T-helper 17 cell (primary cell): ENCODE results near the gene ZNF415. TPM values are rescaled to one million over a fixed set of nuclear protein-coding genes. Genes with fewer than 3 reads are reported as not detected.
"Not testable (repeated sequence)": the region's sequence is repeated elsewhere in the genome, so short reads cannot be mapped to it uniquely, and the experiment has no call there.

Experiments used
- ATAC-seq: fragments of 150-1000 bp; cut with Tn5 transposase; 2 replicates; pipeline ENCODE4 v1.10.0; 2021; ENCODE audit warnings: mild to moderate bottlenecking, moderate library complexity
- DNase-seq, 3 donors: peaks; one replicate each; pipeline versions ENCODE4 v3.0.0 to v3.0.0-alpha.2; 2020 to 2021
- H3K9me3 ChIP-seq: one replicate; pipeline ENCODE4 v1.7.0; 2013; ENCODE audit warnings: low read length, mild to moderate bottlenecking; ENCODE audit not compliant: control insufficient read depth, poor library complexity, severe bottlenecking
- H3K27ac Mint-ChIP-seq: one replicate; pipeline ENCODE4 v1.8.0; 2022; ENCODE audit warnings: mild to moderate bottlenecking, moderate library complexity, mixed read lengths
- H3K27me3 Mint-ChIP-seq: one replicate; pipeline ENCODE4 v1.8.0; 2022; ENCODE audit warnings: mixed read lengths
- H3K36me3 Mint-ChIP-seq: one replicate; pipeline ENCODE4 v1.8.0; 2022; ENCODE audit warnings: low read depth, mixed read lengths
- H3K4me1 Mint-ChIP-seq: one replicate; pipeline ENCODE4 v1.8.0; 2022; ENCODE audit warnings: mild to moderate bottlenecking, mixed read lengths
- H3K4me3 Mint-ChIP-seq: one replicate; pipeline ENCODE4 v1.8.0; 2022; ENCODE audit warnings: mild to moderate bottlenecking, moderate library complexity, mixed read lengths
- total RNA-seq, 4 donors: library from RNA in 2 of 4; stranded (reverse) in 2 of 4; gene quantifications; one replicate each; pipeline ENCODE4 v1.2.3 and lab custom pipeline; 2022 to 2026

Gene ZNF415
- total RNA-seq, 2 donors from 2014 or later, result 0.62 TPM; not detected in 1

DNA sequence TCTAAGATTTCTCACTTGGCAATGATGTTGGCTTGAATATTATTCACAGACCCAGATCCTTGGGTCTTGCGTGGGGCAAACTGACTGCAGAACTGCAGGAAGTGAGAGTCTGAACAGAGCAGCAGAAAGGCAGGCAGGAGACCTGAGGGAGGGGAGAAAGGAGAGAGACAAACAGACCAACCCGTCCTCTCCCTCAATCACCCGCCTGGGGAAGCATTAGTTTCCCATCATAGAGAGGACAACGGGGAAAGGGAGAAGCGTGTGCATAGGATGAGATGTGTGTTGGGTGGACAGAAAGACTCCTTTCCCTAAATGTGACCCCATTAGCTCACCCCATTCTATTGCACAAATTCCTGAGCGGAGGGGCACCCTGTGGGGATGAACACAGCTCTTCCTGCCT is 36.1 kb downstream of the ZNF415 start:
- H3K27ac Mint-ChIP-seq, H3K9me3 ChIP-seq, DNase-seq, ATAC-seq, H3K36me3 Mint-ChIP-seq, H3K27me3 Mint-ChIP-seq: not testable (repeated sequence)
- Mint-ChIP-seq H3K4me1 (peaks cover 19% of the 10 kb centered on the region), H3K4me3 (peak overlapping the region; percentile 67)

DNA sequence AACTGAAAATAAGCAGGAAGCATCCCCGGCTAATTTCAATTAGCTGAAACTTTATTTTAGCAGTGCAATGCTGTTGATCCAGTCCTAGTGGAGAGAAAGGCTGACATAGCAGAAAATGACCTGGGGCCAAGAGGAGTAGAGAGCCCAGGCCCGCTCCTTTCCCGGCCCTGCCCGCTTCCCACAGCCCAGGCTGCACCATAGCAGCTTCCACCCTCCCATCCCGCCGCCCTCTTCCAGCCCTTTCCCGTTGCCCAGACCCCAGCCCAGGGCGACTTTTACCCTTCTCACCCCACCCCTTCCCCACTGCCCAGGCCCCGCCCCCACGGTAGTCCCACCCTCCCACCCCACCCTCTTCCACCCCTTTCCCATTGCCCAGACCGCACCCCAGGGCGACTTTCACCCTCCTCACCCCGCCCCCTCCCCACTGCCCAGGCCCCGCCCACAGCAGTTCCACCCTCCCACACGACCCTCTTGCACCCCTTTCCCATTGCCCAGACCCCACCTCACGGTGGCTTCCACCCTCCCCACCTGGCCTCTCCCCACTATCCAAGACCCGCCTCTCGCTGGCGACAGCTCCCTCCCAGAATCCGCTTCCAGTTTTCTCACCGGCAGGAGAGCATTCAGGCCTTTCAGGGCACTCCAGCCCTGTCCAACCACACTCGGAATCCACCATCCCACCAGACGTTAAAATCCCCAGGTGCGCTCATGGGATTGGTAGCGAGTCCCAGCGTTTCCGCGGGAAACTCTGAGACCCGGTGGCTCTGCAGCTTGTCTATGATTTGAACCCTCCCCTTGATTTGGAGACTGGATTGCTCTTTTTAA is 37.7 kb downstream of the ZNF415 start:
- ATAC-seq (no peak), DNase-seq (no peak)
- H3K27me3 Mint-ChIP-seq, result no peaks in the 10 kb centered on the region
- H3K4me3 Mint-ChIP-seq, result no peak overlapping the region
- H3K4me1 Mint-ChIP-seq, result peaks cover 22% of the 10 kb centered on the region
- H3K9me3 ChIP-seq, result no peaks in the 10 kb centered on the region
- no peak overlapping the region for H3K27ac Mint-ChIP-seq
- H3K36me3 Mint-ChIP-seq, result peaks cover 13% of the 10 kb centered on the region

GRCh38 chr19:53092723-53093122 is 40.0 kb downstream of the ZNF415 start:
- no peaks in the 10 kb centered on the region for H3K27me3 Mint-ChIP-seq
- no peaks in the 10 kb centered on the region for H3K9me3 ChIP-seq
- ATAC-seq (no peak), DNase-seq (no peak)
- H3K4me3 Mint-ChIP-seq, result no peak overlapping the region
- H3K4me1 Mint-ChIP-seq, result peaks cover 11% of the 10 kb centered on the region
- H3K36me3 Mint-ChIP-seq, result peaks cover 12% of the 10 kb centered on the region
- H3K27ac Mint-ChIP-seq, result no peak overlapping the region

DNA sequence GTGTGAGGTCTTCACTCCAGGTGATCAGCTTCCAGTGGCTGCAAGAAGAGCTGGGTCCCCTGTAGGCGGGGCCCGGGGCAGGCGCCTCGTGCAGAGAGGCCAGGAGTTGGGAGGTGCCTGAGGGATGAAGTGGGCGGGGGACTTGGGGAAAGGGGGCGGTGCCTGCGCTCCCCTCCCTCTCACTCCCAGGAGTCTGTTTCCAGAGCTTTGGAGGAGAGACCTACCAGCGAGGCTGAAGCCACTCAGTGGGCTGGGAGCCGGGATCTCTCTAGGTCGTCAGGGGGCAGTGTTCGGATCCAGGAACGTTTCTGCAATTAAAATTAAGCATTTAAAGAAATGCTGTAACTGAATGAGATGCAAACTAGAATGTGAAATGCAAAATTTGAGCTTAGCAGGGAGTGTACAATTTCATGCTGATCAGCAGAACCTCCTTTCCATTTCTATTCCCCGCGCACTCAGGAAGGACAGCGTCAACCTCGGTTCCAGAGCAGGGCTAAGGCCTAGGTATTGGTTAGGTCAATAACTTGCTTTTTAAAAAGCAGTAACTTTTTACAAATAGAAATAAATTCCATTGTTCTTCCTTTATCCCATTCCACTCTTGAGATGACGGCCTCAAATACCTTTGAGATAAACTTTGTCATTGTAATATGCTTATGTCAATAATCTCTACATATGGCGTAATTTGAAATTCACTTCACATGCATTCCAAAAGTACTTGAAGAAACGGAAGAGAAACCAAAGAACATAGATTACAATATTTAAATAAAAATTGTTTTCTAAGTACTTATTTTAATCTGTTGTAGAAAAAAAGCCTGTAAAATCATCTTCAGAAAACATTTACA is 41.1 kb downstream of the ZNF415 start:
- DNase-seq, result no peak
- no peak for ATAC-seq
- H3K9me3 ChIP-seq, result no peaks in the 10 kb centered on the region
- Mint-ChIP-seq H3K27me3 (no peaks in the 10 kb centered on the region), H3K4me3 (no peak overlapping the region), H3K36me3 (peaks cover 14% of the 10 kb centered on the region), H3K27ac (no peak overlapping the region), H3K4me1 (peaks cover 8% of the 10 kb centered on the region)

GRCh38 chr19:53088091-53088490 is 44.6 kb downstream of the ZNF415 start:
- H3K27ac Mint-ChIP-seq, result no peak overlapping the region
- no peaks in the 10 kb centered on the region for H3K9me3 ChIP-seq
- H3K36me3 Mint-ChIP-seq, result peaks cover 23% of the 10 kb centered on the region
- H3K4me1 Mint-ChIP-seq, result peaks cover 8% of the 10 kb centered on the region
- H3K27me3 Mint-ChIP-seq, result no peaks in the 10 kb centered on the region
- H3K4me3 Mint-ChIP-seq, result no peak overlapping the region
- ATAC-seq, result no peak
- DNase-seq, result no peak

DNA sequence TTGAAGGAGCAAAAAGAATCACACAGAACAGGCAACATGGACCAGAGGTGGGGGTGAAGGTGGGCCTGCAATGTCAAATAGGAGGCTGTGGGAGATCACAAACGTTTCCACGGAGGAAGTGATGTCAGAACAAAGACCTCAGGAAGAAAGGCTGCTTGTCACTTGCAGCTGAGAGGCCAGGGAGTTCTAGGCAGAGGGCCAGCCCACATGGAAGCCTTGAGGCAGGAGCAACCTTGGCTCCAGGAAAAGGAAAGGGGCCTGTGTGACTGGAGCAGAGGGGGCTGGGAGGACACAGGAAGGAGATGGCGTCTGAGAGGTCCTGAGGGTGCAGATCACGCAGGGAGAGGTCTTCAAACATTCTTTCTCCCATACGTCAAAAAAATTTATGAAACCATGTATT is 45.8 kb downstream of the ZNF415 start:
- ATAC-seq (no peak), DNase-seq (no peak)
- H3K27ac Mint-ChIP-seq, result peak overlapping the region; percentile 6
- H3K27me3 Mint-ChIP-seq, result no peaks in the 10 kb centered on the region
- H3K4me3 Mint-ChIP-seq, result no peak overlapping the region
- peaks cover 3% of the 10 kb centered on the region for H3K9me3 ChIP-seq
- H3K4me1 Mint-ChIP-seq, result peaks cover 8% of the 10 kb centered on the region
- peaks cover 23% of the 10 kb centered on the region for H3K36me3 Mint-ChIP-seq

- Mint-ChIP-seq H3K4me3 (no peak overlapping the region), H3K36me3 (peaks cover 25% of the 10 kb centered on the region), H3K4me1 (peaks cover 8% of the 10 kb centered on the region), H3K27me3 (no peaks in the 10 kb centered on the region), H3K27ac (no peak overlapping the region)
- H3K9me3 ChIP-seq, result peaks cover 9% of the 10 kb centered on the region
- ATAC-seq (no peak), DNase-seq (no peak)
Observed at GRCh38 chr19:53085496-53085895, 47.2 kb downstream of the ZNF415 start.

DNA sequence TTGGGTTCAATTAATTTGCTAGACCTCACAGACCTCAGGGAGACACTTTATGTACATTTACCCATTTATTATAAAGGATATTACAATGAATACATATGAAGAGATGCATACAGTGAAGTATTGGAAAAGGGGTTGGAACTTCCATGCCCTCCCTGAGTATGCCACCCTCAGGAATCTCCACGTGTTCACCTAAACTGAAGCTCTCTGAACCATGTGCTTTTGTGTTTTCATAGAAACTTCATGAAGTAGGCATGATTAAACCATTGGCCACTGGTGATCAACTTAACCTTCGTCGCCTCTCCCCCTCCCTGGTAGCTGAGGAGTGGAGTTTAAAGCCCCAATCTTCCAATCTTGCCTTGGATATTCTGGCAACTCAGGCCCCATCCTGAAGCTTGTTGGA is 49.8 kb downstream of the ZNF415 start:
- Mint-ChIP-seq H3K27ac (no peak overlapping the region), H3K36me3 (peaks cover 24% of the 10 kb centered on the region), H3K27me3 (no peaks in the 10 kb centered on the region), H3K4me3 (no peak overlapping the region), H3K4me1 (no peaks in the 10 kb centered on the region)
- ATAC-seq (no peak), DNase-seq (no peak)
- H3K9me3 ChIP-seq, result peaks cover 17% of the 10 kb centered on the region

- no peak for ATAC-seq
Observed at GRCh38 chr19:53079313-53079924, 53.3 kb downstream of the ZNF415 start.

DNA sequence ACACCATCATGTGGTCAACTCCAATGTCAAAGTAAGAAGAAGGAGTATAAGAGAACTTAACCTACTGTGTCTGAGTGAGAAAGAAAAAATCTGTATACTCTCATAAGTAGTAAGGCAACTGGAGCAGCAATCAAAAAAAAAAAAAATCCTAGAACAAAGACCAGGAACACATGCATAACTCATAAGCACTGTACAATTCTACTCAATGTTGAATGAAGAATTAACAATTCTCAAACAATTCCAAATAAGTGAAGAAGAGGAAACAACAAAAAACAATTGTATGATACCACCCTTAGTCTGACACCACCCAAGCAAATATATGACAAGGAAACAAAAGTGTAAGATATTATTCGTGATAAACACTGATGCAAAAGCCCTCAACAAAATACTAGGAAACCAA is 54.0 kb downstream of the ZNF415 start:
- Mint-ChIP-seq H3K27ac (no peak overlapping the region), H3K36me3 (peaks cover 13% of the 10 kb centered on the region), H3K27me3 (no peaks in the 10 kb centered on the region), H3K4me1 (no peaks in the 10 kb centered on the region), H3K4me3 (no peak overlapping the region)
- DNase-seq (no peak), ATAC-seq (no peak)
- peaks cover 44% of the 10 kb centered on the region for H3K9me3 ChIP-seq

More at GRCh38 chr19:53079313-53079924, 53.3 kb downstream of the ZNF415 start:
- Mint-ChIP-seq H3K4me3 (no peak overlapping the region), H3K27me3 (no peaks in the 10 kb centered on the region), H3K27ac (no peak overlapping the region), H3K4me1 (no peaks in the 10 kb centered on the region), H3K36me3 (peaks cover 11% of the 10 kb centered on the region)
- DNase-seq, result no peak
- peaks cover 38% of the 10 kb centered on the region for H3K9me3 ChIP-seq

DNA sequence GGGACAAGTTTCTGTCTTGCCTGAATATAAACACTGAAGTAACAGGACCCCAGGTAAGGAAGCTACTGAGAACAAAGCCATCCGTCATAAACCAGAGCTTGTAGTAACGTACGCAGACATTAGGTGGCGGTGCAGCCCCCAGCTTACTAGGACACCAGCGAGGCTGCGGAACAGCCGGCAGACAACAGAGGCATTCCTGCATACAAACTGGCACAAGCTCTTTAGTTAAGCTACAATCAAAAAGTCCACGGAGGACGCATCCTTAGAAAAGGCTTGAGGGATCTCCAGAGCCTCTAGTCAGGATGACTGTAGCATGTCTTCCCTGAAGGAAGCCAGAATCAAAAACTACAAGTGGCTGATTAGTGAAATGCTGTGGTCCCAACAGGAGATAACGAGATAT is 55.7 kb downstream of the ZNF415 start:
- Mint-ChIP-seq H3K27ac (no peak overlapping the region), H3K4me3 (no peak overlapping the region), H3K27me3 (no peaks in the 10 kb centered on the region), H3K4me1 (no peaks in the 10 kb centered on the region), H3K36me3 (peaks cover 18% of the 10 kb centered on the region)
- H3K9me3 ChIP-seq, result peaks cover 54% of the 10 kb centered on the region
- DNase-seq (no peak), ATAC-seq (no peak)

GRCh38 chr19:53068834-53069233 is 63.9 kb downstream of the ZNF415 start:
- no peak for ATAC-seq
- H3K9me3 ChIP-seq, result peaks cover 57% of the 10 kb centered on the region
- Mint-ChIP-seq H3K4me1 (no peaks in the 10 kb centered on the region), H3K4me3 (no peak overlapping the region), H3K27ac (no peak overlapping the region), H3K27me3 (no peaks in the 10 kb centered on the region), H3K36me3 (peaks cover 10% of the 10 kb centered on the region)
- DNase-seq, result no peak

DNA sequence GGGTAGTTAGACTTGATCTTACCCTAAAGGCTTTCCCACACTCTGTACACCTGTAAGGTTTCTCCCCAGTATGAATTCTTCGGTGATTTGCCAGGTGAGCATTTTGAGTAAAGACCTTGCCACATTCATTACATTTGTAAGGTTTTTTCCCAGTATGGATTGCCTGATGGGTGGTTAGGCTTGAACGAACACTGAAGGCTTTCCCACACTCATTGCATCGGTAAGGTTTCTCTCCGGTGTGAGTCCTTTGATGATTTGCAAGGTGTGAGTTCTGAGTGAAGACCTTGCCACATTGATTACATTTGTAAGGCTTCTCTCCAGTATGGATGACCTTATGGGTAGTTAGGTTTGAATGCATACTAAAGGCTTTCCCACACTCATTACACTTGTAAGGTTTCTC is 64.5 kb downstream of the ZNF415 start:
- DNase-seq, result no peak
- no peaks in the 10 kb centered on the region for H3K27me3 Mint-ChIP-seq
- H3K4me3 Mint-ChIP-seq, result no peak overlapping the region
- H3K36me3 Mint-ChIP-seq, result peaks cover 8% of the 10 kb centered on the region
- no peak overlapping the region for H3K27ac Mint-ChIP-seq
- ATAC-seq, result no peak
- H3K9me3 ChIP-seq, result peaks cover 52% of the 10 kb centered on the region
- no peaks in the 10 kb centered on the region for H3K4me1 Mint-ChIP-seq
